GM12864 (cell line): Measurements from ENCODE around the gene H2AZ2.

Experiments used
- DNase-seq: peaks from one replicate; pipeline ENCODE4 v3.0.0-alpha.2; 2011; ENCODE audit warnings: low read depth
- H3K4me3 ChIP-seq: 2 replicates; pipeline ENCODE4 v1.5.1; 2011; ENCODE audit warnings: mild to moderate bottlenecking, low read depth, low read length, control low read depth
- CTCF ChIP-seq: IDR thresholded peaks from 2 replicates; pipeline ENCODE4 v1.5.1; 2011; ENCODE audit warnings: low read depth, mild to moderate bottlenecking, moderate library complexity, low read length, control low read depth, inconsistent platforms; ENCODE audit errors: missing control alignments

Gene H2AZ2

GRCh38 chr7:44827567-44827966, 20.3 kb downstream of the H2AZ2 start:
- no peak overlapping the region for H3K4me3 ChIP-seq
- no peak for DNase-seq
- no peak for TF ChIP-seq CTCF

GRCh38 chr7:44824894-44825526, 22.9 kb downstream of the H2AZ2 start:
- H3K4me3 ChIP-seq = no peak overlapping the region
- no peak for DNase-seq
- no peak for TF ChIP-seq CTCF

GRCh38 chr7:44823255-44823781, 24.6 kb downstream of the H2AZ2 start:
- H3K4me3 ChIP-seq = no peak overlapping the region
- TF ChIP-seq CTCF = no peak
- no peak for DNase-seq

GRCh38 chr7:44819292-44819691, 28.6 kb downstream of the H2AZ2 start:
- no peak overlapping the region for H3K4me3 ChIP-seq
- TF ChIP-seq CTCF = no peak
- DNase-seq = no peak

GRCh38 chr7:44814919-44815318, 33.0 kb downstream of the H2AZ2 start:
- no peak for DNase-seq
- H3K4me3 ChIP-seq = no peak overlapping the region
- no peak for TF ChIP-seq CTCF

- DNase-seq = no peak
- TF ChIP-seq CTCF = no peak
- no peak overlapping the region for H3K4me3 ChIP-seq
Measured at GRCh38 chr7:44811571-44811970, 36.3 kb downstream of the H2AZ2 start.

- no peak for TF ChIP-seq CTCF
- no peak overlapping the region for H3K4me3 ChIP-seq
- no peak for DNase-seq
Measured at GRCh38 chr7:44811093-44811492, 36.8 kb downstream of the H2AZ2 start.
